H1 (cell line): ENCODE results near the gene PCNA. TPM values are rescaled to one million over a fixed set of nuclear protein-coding genes. Genes with fewer than 3 reads are reported as not detected.

Experiments used
- CTCF ChIA-PET: fragments of 300-600 bp; sonication (Branson Sonifier 250); formaldehyde crosslinking; loops from one replicate; lab custom pipeline; 2021; ENCODE audit not compliant: partially characterized antibody; lab: Charles Lee
- POLR2A ChIA-PET: fragments of 300-600 bp; sonication (Branson Sonifier 250); formaldehyde crosslinking; loops from one replicate; lab custom pipeline; 2021; ENCODE audit warnings: inconsistent platforms; ENCODE audit not compliant: partially characterized antibody; lab: Charles Lee
- DNase-seq, 2 experiments: peaks; one replicate each; pipeline versions ENCODE4 v3.0.0 to v3.0.0-alpha.2; 2010 to 2022; ENCODE audit warnings: low spot score in 2 of 2, low read depth in 1 of 2, mixed read lengths in 1 of 2
- FAIRE-seq: peaks from 2 replicates; lab custom pipeline; 2011; peaks lifted over from hg19 to GRCh38; lab: Jason Lieb, UNC
- H2AFZ ChIP-seq: 2 replicates; pipeline ENCODE4 v1.8.1; 2012; ENCODE audit warnings: low read length, inconsistent platforms
- H2AK5ac ChIP-seq: 2 replicates; pipeline ENCODE4 v1.6.1; 2013; ENCODE audit warnings: low read depth, low read length
- H2BK120ac ChIP-seq: replicated peaks from 2 replicates; pipeline ENCODE3; 2013; ENCODE audit warnings: low read depth, low read length, inconsistent platforms
- H2BK12ac ChIP-seq: 2 replicates; pipeline ENCODE4 v1.6.1; 2013; ENCODE audit warnings: low read depth, low read length
- H2BK15ac ChIP-seq: 2 replicates; pipeline ENCODE4 v1.6.1; 2013; ENCODE audit warnings: low read length
- H2BK20ac ChIP-seq: 2 replicates; pipeline ENCODE4 v1.6.1; 2013; ENCODE audit warnings: low read length
- H2BK5ac ChIP-seq: 2 replicates; pipeline ENCODE4 v1.6.1; 2013; ENCODE audit warnings: low read depth, low read length
- H3K14ac ChIP-seq: 2 replicates; pipeline ENCODE4 v1.6.1; 2013; ENCODE audit warnings: inconsistent platforms; ENCODE audit not compliant: insufficient read length
- H3K18ac ChIP-seq: 2 replicates; pipeline ENCODE4 v1.6.1; 2013; ENCODE audit warnings: low read length; ENCODE audit errors: extremely low read depth
- H3K23ac ChIP-seq: 2 replicates; pipeline ENCODE4 v1.6.1; 2013; ENCODE audit warnings: inconsistent platforms; ENCODE audit not compliant: insufficient read length
- H3K23me2 ChIP-seq: 2 replicates; pipeline ENCODE4 v1.6.1; 2013; ENCODE audit warnings: low read depth, low read length
- H3K27ac ChIP-seq: 2 replicates; pipeline ENCODE4 v1.6.1; 2011; ENCODE audit warnings: low read depth, low read length, inconsistent platforms
- H3K27me3 ChIP-seq, 4 experiments: replicated peaks in 1 of 4; 1 replicate in 1 of 4; 2 replicates in 3 of 4; pipeline versions ENCODE4 v1.6.1 to v1.8.1; 2011 to 2013; ENCODE audit warnings: low read length in 3 of 4, mild to moderate bottlenecking in 3 of 4, inconsistent platforms in 2 of 4, mixed read lengths in 2 of 4, moderate library complexity in 1 of 4; ENCODE audit not compliant: control insufficient read depth in 3 of 4, insufficient read depth in 3 of 4; ENCODE audit errors: extremely low read depth in 1 of 4
- H3K36me3 ChIP-seq, 4 experiments: 2 replicates each; pipeline versions ENCODE4 v1.6.1 to v1.8.1; 2011 to 2013; ENCODE audit warnings: mild to moderate bottlenecking in 4 of 4, low read length in 3 of 4, moderate library complexity in 2 of 4, control low read depth in 1 of 4, inconsistent platforms in 1 of 4; ENCODE audit not compliant: insufficient read depth in 4 of 4, control insufficient read depth in 2 of 4
- H3K4ac ChIP-seq: replicated peaks from 2 replicates; pipeline ENCODE3; 2013; ENCODE audit warnings: low read length, low read depth, mixed read lengths, inconsistent platforms; ENCODE audit not compliant: insufficient read length
- H3K4me1 ChIP-seq, 4 experiments: replicated peaks in 1 of 4; 1 replicate in 1 of 4; 2 replicates in 3 of 4; pipeline versions ENCODE4 v1.6.1 to v1.8.1; 2011 to 2013; ENCODE audit warnings: low read length in 3 of 4, inconsistent platforms in 2 of 4, mixed read lengths in 1 of 4; ENCODE audit not compliant: insufficient read depth in 4 of 4, control insufficient read depth in 3 of 4
- H3K4me2 ChIP-seq, 2 experiments: 2 replicates each; pipeline versions ENCODE4 v1.6.1 to v1.8.1; 2011 to 2013; ENCODE audit warnings: low read depth in 2 of 2, low read length in 2 of 2, control low read depth in 1 of 2, inconsistent platforms in 1 of 2, mild to moderate bottlenecking in 1 of 2; ENCODE audit not compliant: insufficient read depth in 1 of 2
- H3K4me3 ChIP-seq, 4 experiments: fragments of 200-600, 300-600 bp in 1 of 4; sonication (generic), shearing (Covaris generic), sonication (Bioruptor Twin) in 1 of 4; 2 replicates each; pipeline versions ENCODE4 v1.5.1 to v1.8.1; 2011 to 2016; ENCODE audit warnings: low read length in 4 of 4, low read depth in 3 of 4, control low read depth in 2 of 4, inconsistent platforms in 2 of 4, mild to moderate bottlenecking in 2 of 4, mixed read lengths in 1 of 4, moderate library complexity in 1 of 4; ENCODE audit not compliant: insufficient read depth in 2 of 4; ENCODE audit errors: extremely low read depth in 1 of 4
- H3K56ac ChIP-seq: replicated peaks from 2 replicates; pipeline ENCODE3; 2013; ENCODE audit warnings: low read depth, mild to moderate bottlenecking, mixed read lengths, low read length, inconsistent platforms; ENCODE audit not compliant: insufficient read length
- H3K79me1 ChIP-seq: 2 replicates; pipeline ENCODE4 v1.6.1; 2013; ENCODE audit warnings: low read depth, low read length, control low read depth
- H3K79me2 ChIP-seq, 2 experiments: 2 replicates each; pipeline versions ENCODE4 v1.6.1 to v1.8.1; 2012 to 2013; ENCODE audit warnings: low read length in 2 of 2, mild to moderate bottlenecking in 2 of 2, inconsistent platforms in 1 of 2; ENCODE audit not compliant: insufficient read depth in 2 of 2, control insufficient read depth in 1 of 2
- H3K9ac ChIP-seq, 4 experiments: replicated peaks in 1 of 4; 1 replicate in 1 of 4; 2 replicates in 3 of 4; pipeline versions ENCODE4 v1.6.1 to v1.8.1; 2011 to 2013; ENCODE audit warnings: low read depth in 3 of 4, low read length in 3 of 4, control low read depth in 2 of 4, mild to moderate bottlenecking in 2 of 4, moderate library complexity in 2 of 4, inconsistent platforms in 1 of 4; ENCODE audit errors: extremely low read depth in 1 of 4
- H3K9me3 ChIP-seq, 2 experiments: 2 replicates each; pipeline versions ENCODE4 v1.6.1 to v1.8.1; 2012 to 2013; ENCODE audit warnings: mild to moderate bottlenecking in 2 of 2, moderate library complexity in 2 of 2, control low read depth in 1 of 2, inconsistent platforms in 1 of 2, low read depth in 1 of 2, low read length in 1 of 2, mixed read lengths in 1 of 2; ENCODE audit not compliant: insufficient read depth in 2 of 2
- H4K20me1 ChIP-seq, 2 experiments: replicated peaks in 1 of 2; 2 replicates each; pipeline versions ENCODE3 to v1.8.1; 2011 to 2013; ENCODE audit warnings: inconsistent platforms in 2 of 2, low read length in 2 of 2, mild to moderate bottlenecking in 1 of 2; ENCODE audit not compliant: insufficient read depth in 2 of 2, control insufficient read depth in 1 of 2
- H4K5ac ChIP-seq: 2 replicates; pipeline ENCODE4 v1.6.1; 2013; ENCODE audit warnings: low read length, low read depth, mixed read lengths, inconsistent platforms; ENCODE audit not compliant: insufficient read length
- H4K8ac ChIP-seq: 2 replicates; pipeline ENCODE4 v1.8.0; 2013; ENCODE audit warnings: mild to moderate bottlenecking, moderate library complexity, low read length, inconsistent platforms; ENCODE audit not compliant: insufficient read depth; ENCODE audit errors: extremely low read depth
- H4K91ac ChIP-seq: replicated peaks from 2 replicates; pipeline ENCODE3; 2013; ENCODE audit warnings: low read length, mixed read lengths, inconsistent platforms; ENCODE audit not compliant: insufficient read length
- ASH2L ChIP-seq: fragments of 200-600, 300-600 bp; sonication (generic); IDR thresholded peaks from one replicate; pipeline ENCODE4 v1.7.1; 2017; ENCODE audit warnings: low read length
- BACH1 ChIP-seq: IDR thresholded peaks from 2 replicates; pipeline ENCODE4 v1.6.1; 2012; ENCODE audit warnings: low read length, improper control_type of control experiment
- CBX8 ChIP-seq: fragments of 300-800, 300-1000 bp; sonication (generic); IDR thresholded peaks from 2 replicates; pipeline ENCODE4 v1.7.1; 2016; ENCODE audit warnings: low read depth, low read length, borderline replicate concordance
- CHD1 ChIP-seq: IDR thresholded peaks from 2 replicates; pipeline ENCODE4 v1.6.1; 2012; ENCODE audit warnings: low read depth, low read length, improper control_type of control experiment
- CHD2 ChIP-seq: IDR thresholded peaks from 2 replicates; pipeline ENCODE4 v1.6.1; 2012; ENCODE audit warnings: low read length, improper control_type of control experiment
- EZH2 ChIP-seq: fragments of 200-600 bp; sonication (generic); IDR thresholded peaks from 2 replicates; pipeline ENCODE4 v1.7.1; 2012; ENCODE audit warnings: low read depth, mild to moderate bottlenecking, moderate library complexity, low read length, inconsistent platforms; ENCODE audit not compliant: severe bottlenecking
- FOSL1 ChIP-seq: IDR thresholded peaks from 2 replicates; pipeline ENCODE4 v1.6.1; 2011; ENCODE audit warnings: mild to moderate bottlenecking, low read depth, low read length, moderate library complexity; ENCODE audit not compliant: insufficient read depth
- GTF2F1 ChIP-seq: IDR thresholded peaks from 2 replicates; pipeline ENCODE4 v1.6.1; 2012; ENCODE audit warnings: low read depth, low read length, improper control_type of control experiment, borderline replicate concordance
- RFX5 ChIP-seq: IDR thresholded peaks from 2 replicates; pipeline ENCODE4 v1.6.1; 2011; ENCODE audit warnings: low read depth, low read length, improper control_type of control experiment, borderline replicate concordance
- TCF12 ChIP-seq: IDR thresholded peaks from 2 replicates; pipeline ENCODE4 v1.6.1; 2011; ENCODE audit warnings: low read depth, mild to moderate bottlenecking, low read length
- ZNF274 ChIP-seq: IDR thresholded peaks from 2 replicates; pipeline ENCODE4 v1.7.0; 2012; ENCODE audit warnings: low read length, borderline replicate concordance; ENCODE audit errors: extremely low read depth
- WGBS, 2 experiments: shearing (Covaris generic) in 1 of 2; methylation state at CpG; one replicate each; pipeline versions ENCODE4 v1.1.6 to v1.1.7; 2013 to 2015; ENCODE audit warnings: low lambda C conversion rate in 2 of 2, mixed read lengths in 2 of 2, inconsistent platforms in 1 of 2, low coverage in 1 of 2, missing lambda C conversion rate in 1 of 2; ENCODE audit not compliant: insufficient replicate concordance in 2 of 2, insufficient coverage in 1 of 2, insufficient read length in 1 of 2; ENCODE audit errors: extremely low coverage in 1 of 2, missing lambda C conversion rate in 1 of 2; 5-methylcytosine and 5-hydroxymethylcytosine counted together
- polyA plus RNA-seq, 7 experiments: library from polyadenylated mRNA; depleted of rRNA in 3 of 7; stranded (reverse) in 5 of 7; unstranded in 2 of 7; fragments of >200 nt in 5 of 7; fragments of 200-250 nt in 2 of 7; gene quantifications; 1 replicate in 5 of 7; 2 replicates in 1 of 7; 4 replicates in 1 of 7; pipeline versions ENCODE4 v1.2.1 to v1.2.3, GENCODE V29; 2011 to 2013; ENCODE audit warnings: missing spikeins in 2 of 7, mixed read lengths in 2 of 7
- total RNA-seq: library from RNA; stranded (reverse); fragmentation: NEBNext Ultra II Directional; extraction: Animal tissue kit (Norgen Biotek cat#: 25700); gene quantifications from 2 replicates; pipeline ENCODE4 v1.2.1, GENCODE V29; 2021

The PCNA gene
- total and polyA plus RNA-seq, 2 of the 8 experiments (the other 6 are each of a cell fraction or from before 2014, with no cell fraction given), result 290 to 737 TPM

DNA sequence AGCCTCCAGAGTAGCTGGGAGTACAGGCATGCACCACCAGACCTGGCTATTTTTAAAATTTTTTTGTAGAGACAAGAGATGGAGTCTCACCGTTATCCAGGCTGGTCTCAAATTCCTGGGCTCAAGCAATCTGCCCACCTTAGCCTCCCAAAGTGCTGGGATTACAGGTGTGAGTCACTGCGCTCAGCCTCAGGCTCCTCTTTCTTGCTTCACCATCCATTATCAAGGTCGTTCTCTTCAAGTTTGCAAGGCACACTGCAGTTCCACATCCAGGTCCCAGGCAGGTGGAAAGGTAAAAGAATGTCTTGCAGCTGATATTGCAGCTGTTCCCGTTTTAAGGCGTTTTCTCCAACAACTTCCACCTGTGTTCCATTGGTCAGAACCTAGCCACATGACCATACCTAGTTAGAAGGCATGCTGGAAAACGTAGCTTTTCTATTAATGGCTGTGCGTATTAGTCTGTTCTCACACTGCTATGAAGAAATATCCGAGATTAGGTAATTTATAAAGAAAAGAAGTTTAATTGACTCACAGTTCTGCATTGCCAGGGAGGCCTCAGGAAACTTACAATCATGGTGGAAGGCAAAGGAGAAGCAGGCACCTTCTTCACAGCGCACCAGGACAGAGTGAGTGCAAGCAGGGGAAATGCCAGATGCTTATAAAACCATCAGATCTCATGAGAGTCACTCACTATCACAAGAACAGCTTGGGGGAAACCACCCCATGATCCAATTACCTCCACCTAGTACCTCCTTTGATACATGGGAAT is 51.7 kb downstream of the PCNA start:
- Histone ChIP-seq H4K5ac (no peak overlapping the region), H2BK20ac (no peak overlapping the region), H3K4ac (no peak overlapping the region), H3K79me2 (no peaks in the 10 kb centered on the region), H2BK5ac (no peak overlapping the region), H3K18ac (no peak overlapping the region), H3K4me1 (peaks cover 0 to 3% (median 0%) of the 10 kb centered on the region in 4 experiments; a peak in 1 of 7 replicates), H2AFZ (no peak overlapping the region), H3K79me1 (no peaks in the 10 kb centered on the region), H4K20me1 (no peaks in the 10 kb centered on the region), H3K23ac (no peak overlapping the region), H3K36me3 (no peaks in the 10 kb centered on the region), H3K27me3 (no peaks in the 10 kb centered on the region), H2AK5ac (no peak overlapping the region), H3K56ac (no peak overlapping the region), H3K23me2 (no peaks in the 10 kb centered on the region), H3K9ac (no peak overlapping the region), H3K4me2 (no peak overlapping the region), H4K8ac (no peak overlapping the region), H3K27ac (no peak overlapping the region), H2BK120ac (no peak overlapping the region), H3K9me3 (no peaks in the 10 kb centered on the region), H3K14ac (no peak overlapping the region), H4K91ac (no peak overlapping the region), H2BK12ac (no peak overlapping the region), H2BK15ac (no peak overlapping the region), H3K4me3 (no peak overlapping the region)
- WGBS, 2 experiments, result 91% methylated on average over 8 of the region's 9 CpGs; no CpG with 5 or more reads in 1 of the 2 experiments
- DNase-seq, result no peak
- CTCF ChIA-PET, result interaction anchor here (0.5 to 1.8 kb wide), 5 partner anchors 11 to 34 kb away, joined by 3 to 9 read pairs (median 3); no protein-coding TSS in a partner anchor
- FAIRE-seq, result no peak
- POLR2A ChIA-PET, result no interaction called here
- TF ChIP-seq CHD1 (no peak), EZH2 (no peak), BACH1 (no peak), CHD2 (no peak), TCF12 (no peak), FOSL1 (no peak), ASH2L (no peak), ZNF274 (no peak), GTF2F1 (no peak), CBX8 (no peak), RFX5 (no peak)
